ENCODE data around the gene KCNN3.

GRCh38 chr1:154760469-154760933 is 109.6 kb downstream of the KCNN3 start:
- no peak for TF ChIP-seq POLR2A (IDR thresholded peaks at IDR 0.05; ENCODE audit: low read depth, low read length)
- TF ChIP-seq POLR2AphosphoS5 (IDR thresholded peaks at IDR 0.05; ENCODE audit: low read depth, low read length): no peak
- TF ChIP-seq TAF1 (IDR thresholded peaks at IDR 0.05; ENCODE audit: borderline replicate concordance, low read depth, low read length): no peak
